GM12865 (cell line): Measurements from ENCODE around the gene TCP1.
"Not testable (repeated sequence)": the region's sequence is repeated elsewhere in the genome, so short reads cannot be mapped to it uniquely, and the experiment has no call there.

Experiments used
- DNase-seq: peaks from one replicate; pipeline ENCODE4 v3.0.0; 2010; ENCODE audit warnings: low read depth
- H3K4me3 ChIP-seq: 2 replicates; pipeline ENCODE4 v1.5.1; 2011; ENCODE audit warnings: mild to moderate bottlenecking, low read depth, low read length, control low read depth
- CTCF ChIP-seq: IDR thresholded peaks from 2 replicates; pipeline ENCODE4 v1.5.1; 2011; ENCODE audit warnings: low read length, control low read depth, low read depth, inconsistent platforms; ENCODE audit not compliant: insufficient read depth; ENCODE audit errors: missing control alignments

The TCP1 gene

GRCh38 chr6:159806021-159806458 is 16.6 kb upstream of the TCP1 start:
- no peak for DNase-seq
- no peak for TF ChIP-seq CTCF
- H3K4me3 ChIP-seq, result no peak overlapping the region

- no peak for TF ChIP-seq CTCF
- no peak for DNase-seq
- no peak overlapping the region for H3K4me3 ChIP-seq
These were observed 16.1 kb upstream of the TCP1 start for GRCh38 chr6:159805440-159806020.

- DNase-seq, result no peak
- no peak for TF ChIP-seq CTCF
- H3K4me3 ChIP-seq, result no peak overlapping the region
These were observed 15.1 kb upstream of the TCP1 start for GRCh38 chr6:159804504-159804903.

GRCh38 chr6:159801935-159802334 is 12.5 kb upstream of the TCP1 start:
- no peak for TF ChIP-seq CTCF
- H3K4me3 ChIP-seq, result no peak overlapping the region
- DNase-seq, result no peak

- DNase-seq, result no peak
- TF ChIP-seq CTCF, result no peak
- H3K4me3 ChIP-seq, result no peak within 1 kb of the TSS
These were observed 10.9 kb upstream of the TCP1 start, which contains the start of gene PNLDC1 for GRCh38 chr6:159800141-159800865. Gene PNLDC1 (plus strand): TSS chr6:159800276. CDS start chr6:159800308, 32 bp downstream.

- H3K4me3 ChIP-seq, result no peak overlapping the region
- no peak for DNase-seq
- TF ChIP-seq CTCF, result no peak
These were observed 8.2 kb upstream of the TCP1 start for GRCh38 chr6:159797554-159797953.

GRCh38 chr6:159794976-159795375 is 5.6 kb upstream of the TCP1 start:
- not testable (repeated sequence) for H3K4me3 ChIP-seq, DNase-seq
